ENCODE measurements around the gene ENTPD3.

ENTPD3 gene

DNA sequence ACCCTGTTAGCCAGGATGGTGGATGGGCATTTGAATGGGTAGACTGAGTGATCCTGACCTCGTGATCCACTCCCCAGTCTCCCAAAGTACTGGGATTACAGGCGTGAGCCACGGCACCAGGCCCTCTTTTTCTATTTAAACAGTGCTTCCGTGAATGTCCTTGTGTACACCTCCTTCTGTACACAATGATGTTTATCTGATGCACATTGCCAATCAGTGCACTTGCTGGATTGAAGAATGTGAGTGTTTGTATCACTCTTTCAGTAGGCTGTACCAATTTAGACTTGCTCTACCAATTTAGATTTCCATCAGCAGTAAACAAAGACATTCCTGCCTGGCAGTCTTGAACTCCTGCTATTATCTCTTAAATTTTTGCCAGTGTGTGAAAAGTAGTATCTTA lies 81.0 kb downstream of the ENTPD3 start:
- Histone ChIP-seq H3K9me3 (ENCODE audit: insufficient read depth, low read length) (no peaks in the 10 kb centered on the region), H4K20me1 (ENCODE audit: insufficient read depth, low read length) (no peaks in the 10 kb centered on the region), H3K4me2 (ENCODE audit: low read length) (no peak overlapping the region), H3K9ac (ENCODE audit: low read length) (no peak overlapping the region), H2AFZ (ENCODE audit: low read depth, low read length) (no peak overlapping the region), H3K27ac (ENCODE audit: low read length) (no peak overlapping the region), H3K36me3 (replicated peaks; ENCODE audit: low read depth, low read length) (peaks cover 42% of the 10 kb centered on the region), H3K79me2 (ENCODE audit: low read length) (no peaks in the 10 kb centered on the region), H3K4me1 (ENCODE audit: low read length) (no peaks in the 10 kb centered on the region), H3K4me3 (ENCODE audit: low read length) (no peak overlapping the region), H3K27me3 (ENCODE audit: low read depth, low read length) (no peaks in the 10 kb centered on the region)
- no peak for TF ChIP-seq EZH2phosphoT487 (IDR thresholded peaks at IDR 0.05; ENCODE audit: low read depth)
- TF ChIP-seq, protein P1, sequence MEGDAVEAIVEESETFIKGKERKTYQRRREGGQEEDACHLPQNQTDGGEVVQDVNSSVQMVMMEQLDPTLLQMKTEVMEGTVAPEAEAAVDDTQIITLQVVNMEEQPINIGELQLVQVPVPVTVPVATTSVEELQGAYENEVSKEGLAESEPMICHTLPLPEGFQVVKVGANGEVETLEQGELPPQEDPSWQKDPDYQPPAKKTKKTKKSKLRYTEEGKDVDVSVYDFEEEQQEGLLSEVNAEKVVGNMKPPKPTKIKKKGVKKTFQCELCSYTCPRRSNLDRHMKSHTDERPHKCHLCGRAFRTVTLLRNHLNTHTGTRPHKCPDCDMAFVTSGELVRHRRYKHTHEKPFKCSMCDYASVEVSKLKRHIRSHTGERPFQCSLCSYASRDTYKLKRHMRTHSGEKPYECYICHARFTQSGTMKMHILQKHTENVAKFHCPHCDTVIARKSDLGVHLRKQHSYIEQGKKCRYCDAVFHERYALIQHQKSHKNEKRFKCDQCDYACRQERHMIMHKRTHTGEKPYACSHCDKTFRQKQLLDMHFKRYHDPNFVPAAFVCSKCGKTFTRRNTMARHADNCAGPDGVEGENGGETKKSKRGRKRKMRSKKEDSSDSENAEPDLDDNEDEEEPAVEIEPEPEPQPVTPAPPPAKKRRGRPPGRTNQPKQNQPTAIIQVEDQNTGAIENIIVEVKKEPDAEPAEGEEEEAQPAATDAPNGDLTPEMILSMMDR (IDR thresholded peaks at IDR 0.05; ENCODE audit: low read depth, low read length) = no peak

DNA sequence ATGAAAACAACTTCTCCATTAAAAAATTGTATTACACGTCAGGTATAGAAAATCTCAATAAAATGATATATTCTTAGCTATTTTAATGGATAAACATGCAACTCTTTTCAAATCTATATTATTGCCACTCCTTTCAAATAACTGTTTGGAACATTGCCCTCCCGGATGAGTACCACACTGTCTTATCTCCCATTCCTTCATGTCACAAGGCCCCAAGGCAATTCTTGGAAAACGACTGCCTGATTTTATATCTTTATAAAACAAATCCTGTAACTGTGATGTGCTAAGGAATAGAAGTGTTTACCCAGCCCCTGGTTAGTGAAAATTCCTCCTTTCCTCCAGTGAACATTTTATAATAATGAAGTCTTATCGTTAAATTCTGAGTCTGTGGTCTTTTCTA lies 83.7 kb downstream of the ENTPD3 start:
- Histone ChIP-seq H3K27ac (ENCODE audit: low read length) (no peak overlapping the region), H4K20me1 (ENCODE audit: insufficient read depth, low read length) (no peaks in the 10 kb centered on the region), H3K4me1 (ENCODE audit: low read length) (no peaks in the 10 kb centered on the region), H3K36me3 (replicated peaks; ENCODE audit: low read depth, low read length) (peaks cover 17% of the 10 kb centered on the region), H3K79me2 (ENCODE audit: low read length) (no peaks in the 10 kb centered on the region), H3K4me3 (ENCODE audit: low read length) (no peak overlapping the region), H3K9me3 (ENCODE audit: insufficient read depth, low read length) (no peaks in the 10 kb centered on the region), H3K9ac (ENCODE audit: low read length) (no peak overlapping the region), H2AFZ (ENCODE audit: low read depth, low read length) (no peak overlapping the region), H3K4me2 (ENCODE audit: low read length) (no peak overlapping the region), H3K27me3 (ENCODE audit: low read depth, low read length) (no peaks in the 10 kb centered on the region)
- TF ChIP-seq EZH2phosphoT487 (IDR thresholded peaks at IDR 0.05; ENCODE audit: low read depth) = no peak
- TF ChIP-seq, protein P1 (IDR thresholded peaks at IDR 0.05; ENCODE audit: low read depth, low read length) = no peak

DNA sequence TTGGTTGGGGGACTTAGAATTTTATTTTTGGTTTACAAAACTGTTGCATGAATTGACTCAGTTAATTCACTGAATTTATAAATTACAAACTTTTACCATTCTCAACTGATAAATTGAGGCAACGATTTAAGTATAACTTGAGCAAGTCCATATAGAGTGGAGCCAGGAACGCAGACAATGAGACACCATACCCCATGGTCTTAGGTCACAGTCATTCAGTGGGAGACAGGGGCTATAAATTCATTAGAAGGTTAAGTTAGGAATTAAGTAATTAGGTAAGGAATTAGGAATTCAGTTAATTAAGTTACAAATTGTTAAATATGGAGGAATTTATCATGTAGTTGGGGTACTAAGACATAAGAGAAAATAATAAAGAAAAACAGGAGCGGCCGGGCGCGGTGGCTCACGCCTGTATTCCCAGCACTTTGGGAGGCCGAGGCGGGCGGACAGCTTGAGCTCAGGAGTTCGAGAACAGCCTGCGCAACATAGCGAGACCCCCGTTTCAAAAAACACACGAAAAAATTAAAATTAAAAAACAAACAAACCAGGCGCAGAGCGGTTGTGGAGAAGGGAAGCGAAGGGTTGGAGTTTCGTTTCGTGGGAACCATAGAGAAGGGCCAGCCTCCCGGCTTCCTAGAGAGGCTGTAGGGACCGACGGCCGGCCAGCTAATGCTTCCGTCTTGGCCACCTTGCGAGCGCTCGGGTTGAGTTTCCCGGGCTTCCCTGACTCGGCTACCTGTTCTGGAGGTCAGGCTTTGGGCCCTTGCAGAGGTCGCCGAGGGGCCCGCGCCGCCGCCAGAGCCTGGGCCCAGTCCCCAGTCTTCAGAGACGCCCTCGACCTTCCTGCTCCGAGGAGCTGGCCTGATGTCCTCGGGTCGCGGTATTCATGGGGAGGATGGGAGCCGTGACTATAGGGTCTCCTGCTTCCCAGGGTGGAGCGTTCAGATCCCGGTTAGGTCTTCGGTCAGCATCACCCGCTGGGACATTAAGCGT lies 89.8 kb downstream of the ENTPD3 start, which contains the start of gene ZNF619:
Gene ZNF619, plus strand, starts transcription at position 645 of the 993 bp plus-strand sequence. CDS start 858 bp downstream, outside the sequence.
- Histone ChIP-seq H3K4me3 (ENCODE audit: low read length) (peak within 1 kb of the TSS; percentile 91), H3K9me3 (ENCODE audit: insufficient read depth, low read length) (no peaks in the 10 kb centered on the region), H3K9ac (ENCODE audit: low read length) (peak within 1 kb of the TSS; percentile 86), H3K36me3 (replicated peaks; ENCODE audit: low read depth, low read length) (peaks cover 12% of the 10 kb centered on the region), H3K27ac (ENCODE audit: low read length) (peak within 1 kb of the TSS; percentile 11; the same call in 1 of the 2 replicates), H3K27me3 (ENCODE audit: low read depth, low read length) (no peaks in the 10 kb centered on the region), H4K20me1 (ENCODE audit: insufficient read depth, low read length) (no peaks in the 10 kb centered on the region), H3K79me2 (ENCODE audit: low read length) (no peaks in the 10 kb centered on the region; the same call in 1 of the 2 replicates), H3K4me1 (ENCODE audit: low read length) (peaks cover 11% of the 10 kb centered on the region), H2AFZ (ENCODE audit: low read depth, low read length) (peak within 1 kb of the TSS; percentile 93), H3K4me2 (ENCODE audit: low read length) (peak within 1 kb of the TSS; percentile 95)
- TF ChIP-seq, protein P1 (IDR thresholded peaks at IDR 0.05; ENCODE audit: low read depth, low read length) = no peak
- no peak for TF ChIP-seq EZH2phosphoT487 (IDR thresholded peaks at IDR 0.05; ENCODE audit: low read depth)

DNA sequence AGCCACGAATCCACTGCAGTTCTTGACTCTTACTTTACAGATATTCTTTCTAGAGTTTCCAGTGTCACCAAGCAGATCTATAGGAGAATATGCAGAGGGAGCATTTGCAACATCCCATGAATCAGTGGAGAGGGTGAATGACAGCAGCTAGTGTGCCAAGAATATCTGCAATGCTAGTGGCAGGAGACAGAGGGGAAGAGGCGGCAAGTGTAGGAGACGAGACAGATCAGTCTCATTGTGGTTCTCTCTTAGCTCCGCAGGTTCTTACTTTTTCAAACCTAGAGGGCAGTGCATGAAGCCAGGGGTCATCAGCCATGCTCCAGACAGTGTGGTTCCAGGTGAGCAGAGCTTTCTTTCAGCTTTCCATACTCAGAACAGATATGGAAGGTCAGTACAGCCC lies 90.7 kb downstream of the ENTPD3 start:
- TF ChIP-seq, protein P1 (IDR thresholded peaks at IDR 0.05; ENCODE audit: low read depth, low read length) = no peak
- no peak for TF ChIP-seq EZH2phosphoT487 (IDR thresholded peaks at IDR 0.05; ENCODE audit: low read depth)
- Histone ChIP-seq H2AFZ (ENCODE audit: low read depth, low read length) (peak overlapping the region; percentile 93), H3K9ac (ENCODE audit: low read length) (peak overlapping the region; percentile 86)

More for the DNA sequence above, 90.7 kb downstream of the ENTPD3 start:
- Histone ChIP-seq H3K79me2 (ENCODE audit: low read length) (no peaks in the 10 kb centered on the region; the same call in 1 of the 2 replicates), H3K9me3 (ENCODE audit: insufficient read depth, low read length) (no peaks in the 10 kb centered on the region), H3K27me3 (ENCODE audit: low read depth, low read length) (no peaks in the 10 kb centered on the region), H3K4me1 (ENCODE audit: low read length) (peaks cover 11% of the 10 kb centered on the region), H4K20me1 (ENCODE audit: insufficient read depth, low read length) (no peaks in the 10 kb centered on the region), H3K27ac (ENCODE audit: low read length) (no peak overlapping the region), H3K4me2 (ENCODE audit: low read length) (peak overlapping the region; percentile 95), H3K36me3 (replicated peaks; ENCODE audit: low read depth, low read length) (peaks cover 18% of the 10 kb centered on the region), H3K4me3 (ENCODE audit: low read length) (peak overlapping the region; percentile 91)
